Effector memory CD4-positive, alpha-beta T cell (primary cell): Measurements from ENCODE around the gene POLD2.
"Not testable (repeated sequence)": the region's sequence is repeated elsewhere in the genome, so short reads cannot be mapped to it uniquely, and the experiment has no call there.

Source experiments
- DNase-seq, 3 donors: peaks; one replicate each; pipeline ENCODE4 v3.0.0-alpha.2; 2020
- H3K27ac ChIP-seq: 2 replicates; pipeline ENCODE4 v1.7.0; 2013; ENCODE audit warnings: mild to moderate bottlenecking, low read length, moderate library complexity; ENCODE audit not compliant: insufficient read depth, poor library complexity, severe bottlenecking
- H3K27me3 ChIP-seq: replicated peaks from 2 replicates; pipeline ENCODE4 v1.7.0; 2013; ENCODE audit warnings: mild to moderate bottlenecking, low read length; ENCODE audit not compliant: insufficient read depth, control insufficient read depth, poor library complexity, severe bottlenecking
- H3K36me3 ChIP-seq: 2 replicates; pipeline ENCODE4 v1.7.0; 2013; ENCODE audit warnings: mild to moderate bottlenecking, low read length, moderate library complexity; ENCODE audit not compliant: control insufficient read depth, insufficient read depth
- H3K4me1 ChIP-seq: 2 replicates; pipeline ENCODE4 v1.7.0; 2013; ENCODE audit warnings: low read length, mild to moderate bottlenecking; ENCODE audit not compliant: control insufficient read depth, insufficient read depth, poor library complexity, severe bottlenecking
- H3K4me3 ChIP-seq: 2 replicates; pipeline ENCODE4 v1.7.0; 2013; ENCODE audit warnings: low read length, low read depth, mild to moderate bottlenecking; ENCODE audit not compliant: insufficient read depth, poor library complexity, severe bottlenecking
- H3K9me3 ChIP-seq: 2 replicates; pipeline ENCODE4 v1.7.0; 2013; ENCODE audit warnings: mild to moderate bottlenecking, low read length, moderate library complexity; ENCODE audit not compliant: control insufficient read depth

The POLD2 gene

DNA sequence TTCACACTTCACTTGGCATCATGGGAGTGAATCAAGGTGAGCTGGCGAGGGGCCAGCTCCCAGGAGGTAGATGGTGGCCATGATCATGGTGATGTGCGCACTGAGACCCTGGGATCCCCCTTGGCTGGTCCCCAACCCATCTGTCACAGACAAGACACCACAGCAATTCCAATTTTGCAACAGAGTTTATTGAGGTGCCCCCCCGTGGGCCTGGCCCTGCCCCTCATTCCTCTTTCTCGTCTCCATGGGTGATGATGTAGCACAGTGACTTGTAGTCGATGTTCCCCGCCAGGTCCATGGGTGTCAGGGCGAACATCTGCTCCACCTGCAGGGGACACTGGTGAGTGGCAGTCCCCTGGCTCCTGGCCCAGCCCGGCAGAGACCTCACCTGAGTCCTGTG is 15.3 kb upstream of the POLD2 start:
- Histone ChIP-seq H3K4me1 (no peaks in the 10 kb centered on the region), H3K36me3 (no peaks in the 10 kb centered on the region), H3K27me3 (no peaks in the 10 kb centered on the region), H3K9me3 (no peaks in the 10 kb centered on the region), H3K27ac (no peak overlapping the region), H3K4me3 (no peak overlapping the region)
- no peak for DNase-seq

DNA sequence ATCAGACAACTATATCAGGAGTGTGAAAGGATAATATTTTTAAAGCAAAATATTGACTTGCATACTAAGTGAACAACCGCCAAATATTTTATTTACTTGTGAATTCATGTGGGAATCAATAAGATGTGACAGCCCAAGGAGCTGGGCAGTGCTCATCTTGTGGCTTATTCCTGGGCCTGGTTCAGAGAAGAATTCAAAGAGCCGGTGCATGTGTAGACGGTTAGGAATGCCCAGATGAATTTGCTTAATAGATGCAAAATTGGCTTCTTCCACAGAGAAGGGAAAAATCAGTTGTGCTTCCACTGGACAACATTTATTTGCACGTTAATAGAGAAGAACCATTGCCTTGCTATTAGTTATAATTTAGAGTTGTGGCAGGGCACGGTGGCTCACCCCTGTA is 13.4 kb upstream of the POLD2 start:
- no peak overlapping the region for H3K27ac ChIP-seq
- no peaks in the 10 kb centered on the region for H3K9me3 ChIP-seq
- no peaks in the 10 kb centered on the region for H3K4me1 ChIP-seq
- H3K4me3 ChIP-seq = no peak overlapping the region
- H3K36me3 ChIP-seq = no peaks in the 10 kb centered on the region
- DNase-seq = no peak
- H3K27me3 ChIP-seq = no peaks in the 10 kb centered on the region

DNA sequence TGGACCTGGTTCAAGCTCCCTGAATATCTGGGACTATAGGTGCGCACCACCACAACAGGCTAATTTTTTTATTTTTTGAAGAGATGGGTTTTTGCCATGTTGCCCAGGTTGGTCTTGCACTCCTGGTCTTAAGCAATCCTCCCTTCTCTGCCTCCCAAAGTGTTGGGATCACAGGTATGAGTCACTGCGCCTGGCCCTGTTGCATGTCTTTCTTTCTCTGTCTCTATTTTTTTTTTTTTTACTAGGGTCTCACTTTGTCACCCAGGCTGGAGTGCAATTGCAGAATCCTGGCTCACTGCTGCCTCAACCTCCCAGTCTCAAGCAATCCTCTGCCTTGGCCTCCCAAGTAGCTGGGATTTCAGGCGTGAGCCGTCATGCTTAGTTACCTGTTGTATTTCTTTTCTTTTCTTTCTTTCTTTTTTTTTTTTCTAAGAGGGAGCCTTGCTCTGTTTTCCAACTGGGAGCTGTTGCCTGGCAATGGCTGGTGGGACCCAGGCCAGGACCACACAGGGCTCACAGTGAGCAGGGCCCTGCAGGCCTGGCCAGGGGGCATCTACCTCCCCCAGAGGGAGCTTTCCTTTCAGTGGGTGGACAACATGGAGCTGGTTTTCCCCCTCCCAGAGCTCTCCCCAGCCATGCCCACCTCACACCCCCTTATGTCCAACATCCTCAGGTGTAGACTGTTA is 11.7 kb upstream of the POLD2 start:
- no peak for DNase-seq
- Histone ChIP-seq H3K27ac (no peak overlapping the region), H3K36me3 (no peaks in the 10 kb centered on the region), H3K27me3 (no peaks in the 10 kb centered on the region), H3K4me1 (no peaks in the 10 kb centered on the region), H3K4me3 (no peak overlapping the region), H3K9me3 (no peaks in the 10 kb centered on the region)

DNA sequence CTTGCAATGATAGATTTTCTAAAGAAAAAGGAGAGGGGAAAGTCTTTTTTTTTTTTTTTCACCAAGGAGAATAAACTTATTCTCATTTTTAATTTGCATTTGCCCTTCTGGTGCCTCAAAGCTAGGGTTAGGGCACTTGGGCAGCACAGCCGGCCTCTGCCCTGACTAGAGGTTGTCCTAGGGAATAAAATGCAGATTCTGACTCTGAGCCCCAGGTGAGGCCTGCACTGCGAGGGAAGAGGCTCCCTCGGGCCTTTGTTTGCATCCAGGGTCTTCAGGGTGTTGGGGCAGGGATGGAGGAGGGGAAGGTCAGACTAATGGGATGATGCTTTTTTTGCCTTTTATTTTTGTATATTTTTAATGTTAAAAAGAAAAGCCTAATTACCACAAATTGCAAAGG is 9.9 kb upstream of the POLD2 start:
- H3K4me1 ChIP-seq = no peaks in the 10 kb centered on the region
- no peaks in the 10 kb centered on the region for H3K36me3 ChIP-seq
- no peak for DNase-seq
- no peak overlapping the region for H3K4me3 ChIP-seq
- no peaks in the 10 kb centered on the region for H3K27me3 ChIP-seq
- no peaks in the 10 kb centered on the region for H3K9me3 ChIP-seq
- no peak overlapping the region for H3K27ac ChIP-seq

DNA sequence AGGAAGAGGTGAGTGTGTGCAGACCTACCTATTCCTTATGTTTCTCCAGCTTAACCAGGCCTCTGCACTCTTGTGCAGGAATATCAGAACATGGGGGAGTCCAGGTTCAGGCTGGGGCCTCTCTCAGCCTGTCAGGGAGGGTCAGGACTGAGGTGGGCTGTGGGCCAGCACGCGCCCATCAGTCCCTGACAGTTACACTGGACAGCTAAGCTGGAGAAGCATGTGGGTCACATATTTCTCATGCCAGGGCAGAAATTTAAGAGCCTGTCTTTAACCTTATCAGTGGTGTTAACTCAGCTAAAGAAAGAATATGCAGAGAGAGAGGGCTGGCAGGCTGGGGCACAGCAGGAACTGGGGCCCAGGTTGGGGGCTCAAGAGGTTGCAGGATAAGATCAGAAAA is 8.7 kb upstream of the POLD2 start:
- Histone ChIP-seq H3K27ac (no peak overlapping the region), H3K27me3 (no peaks in the 10 kb centered on the region), H3K9me3 (no peaks in the 10 kb centered on the region), H3K4me3 (no peak overlapping the region), H3K4me1 (no peaks in the 10 kb centered on the region), H3K36me3 (no peaks in the 10 kb centered on the region)
- DNase-seq = no peak

DNA sequence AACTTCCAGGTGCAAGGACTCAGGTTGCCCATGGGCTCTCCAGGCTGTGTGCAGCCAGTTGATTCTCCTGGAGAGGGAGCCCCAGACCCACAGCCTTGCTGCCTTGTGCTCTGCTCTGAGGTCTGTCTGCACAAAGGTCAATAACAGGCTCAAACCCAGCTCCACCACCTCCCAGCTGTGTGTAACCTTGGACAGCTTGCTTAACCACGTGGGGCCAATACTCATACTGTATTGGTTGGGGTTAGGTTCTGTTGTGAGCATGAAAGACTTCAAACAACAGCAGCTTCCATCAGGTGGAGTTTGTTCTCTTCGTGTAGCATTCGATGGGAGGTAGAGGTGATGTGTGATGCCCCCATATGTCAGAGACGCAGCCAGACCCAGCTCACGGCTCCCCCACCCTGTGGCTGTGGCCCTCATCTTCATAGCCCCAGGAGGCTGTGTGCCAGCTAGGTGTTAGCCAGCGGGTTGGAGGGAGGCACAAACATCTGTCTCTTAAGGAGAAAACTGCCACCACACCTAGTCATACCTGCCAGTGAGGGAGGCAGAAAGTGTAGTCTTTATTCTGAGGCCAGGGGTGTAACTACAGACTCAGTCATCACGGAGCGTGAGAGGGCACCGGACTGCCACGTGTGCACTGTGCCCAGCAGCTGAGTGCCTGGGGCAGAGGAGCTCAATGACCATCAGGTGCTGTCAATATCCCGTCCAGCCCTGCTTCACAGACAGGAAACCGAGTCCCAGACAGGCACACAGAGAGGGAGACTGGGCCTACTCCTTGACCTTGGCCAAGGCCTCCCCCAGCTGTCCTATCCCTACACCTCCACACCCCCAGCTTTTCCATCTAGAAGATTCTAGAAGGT is 8.1 kb upstream of the POLD2 start:
- no peak for DNase-seq
- Histone ChIP-seq H3K36me3 (no peaks in the 10 kb centered on the region), H3K4me1 (no peaks in the 10 kb centered on the region), H3K27ac (no peak overlapping the region), H3K4me3 (no peak overlapping the region), H3K9me3 (no peaks in the 10 kb centered on the region), H3K27me3 (no peaks in the 10 kb centered on the region)

DNA sequence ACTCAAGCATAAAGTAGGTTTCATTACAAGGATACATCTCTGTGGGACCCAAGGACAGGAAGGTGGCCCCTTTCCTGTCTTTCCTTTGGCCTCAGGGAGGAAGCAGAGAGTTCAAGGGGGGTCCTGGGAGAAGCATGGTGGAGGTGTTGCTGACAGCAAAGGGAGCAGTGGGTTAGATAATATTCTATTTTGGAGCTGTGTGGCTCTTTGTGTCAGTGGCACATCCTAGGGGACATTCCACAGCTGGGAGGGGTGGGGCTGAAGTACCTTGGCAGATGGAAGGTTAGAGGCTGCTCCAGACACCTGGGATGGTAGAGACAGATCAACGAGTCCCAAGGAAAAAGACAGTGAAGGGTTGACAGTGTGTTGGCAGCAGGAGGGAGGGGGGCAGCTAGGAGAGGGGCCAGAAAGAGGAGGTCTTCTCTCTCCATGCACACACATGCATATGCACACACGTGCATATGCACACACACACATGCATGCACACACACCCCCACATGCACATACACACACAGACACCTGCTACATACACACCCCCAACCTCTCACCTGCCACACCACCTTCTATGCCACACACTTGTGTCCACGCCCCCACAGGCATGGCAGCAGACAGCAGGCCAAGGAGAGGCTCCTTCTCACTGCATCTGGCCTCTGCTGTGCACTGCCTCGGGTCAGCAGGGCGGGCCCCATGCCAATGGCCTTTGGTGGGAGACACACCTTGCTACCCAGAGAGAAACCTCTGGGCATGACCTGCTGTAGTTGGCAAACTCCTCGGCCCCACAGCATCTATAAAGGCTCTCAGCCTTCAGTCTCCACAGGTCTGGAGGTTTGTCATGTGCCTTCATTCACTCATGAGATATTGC is 5.6 kb upstream of the POLD2 start:
- no peaks in the 10 kb centered on the region for H3K36me3 ChIP-seq
- H3K9me3 ChIP-seq = no peaks in the 10 kb centered on the region
- DNase-seq = no peak
- no peak overlapping the region for H3K4me3 ChIP-seq
- peaks cover 3% of the 10 kb centered on the region for H3K4me1 ChIP-seq
- H3K27ac ChIP-seq = no peak overlapping the region
- no peaks in the 10 kb centered on the region for H3K27me3 ChIP-seq

DNA sequence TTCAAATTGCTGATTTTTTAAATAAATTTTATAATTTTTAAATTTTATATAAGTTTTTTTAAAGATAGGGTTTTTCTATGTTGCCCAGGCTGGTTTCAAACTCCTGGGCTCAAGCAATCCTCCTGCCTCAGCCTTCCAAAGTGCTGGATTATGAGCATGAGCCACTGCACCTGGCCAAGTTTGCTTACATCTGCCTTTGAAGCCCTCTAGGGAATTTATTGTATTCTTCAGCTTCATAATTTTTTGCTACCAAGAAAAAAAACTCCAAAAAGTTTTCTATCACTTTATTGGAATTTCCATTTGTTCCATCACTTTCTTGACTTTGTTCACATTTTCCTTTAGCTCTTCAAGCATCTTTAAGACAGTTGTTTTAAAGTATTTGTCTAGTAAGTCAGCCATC is 3.8 kb upstream of the POLD2 start:
- H3K36me3 ChIP-seq = no peaks in the 10 kb centered on the region
- H3K9me3 ChIP-seq = no peaks in the 10 kb centered on the region
- H3K4me1 ChIP-seq = peaks cover 5% of the 10 kb centered on the region

DNA sequence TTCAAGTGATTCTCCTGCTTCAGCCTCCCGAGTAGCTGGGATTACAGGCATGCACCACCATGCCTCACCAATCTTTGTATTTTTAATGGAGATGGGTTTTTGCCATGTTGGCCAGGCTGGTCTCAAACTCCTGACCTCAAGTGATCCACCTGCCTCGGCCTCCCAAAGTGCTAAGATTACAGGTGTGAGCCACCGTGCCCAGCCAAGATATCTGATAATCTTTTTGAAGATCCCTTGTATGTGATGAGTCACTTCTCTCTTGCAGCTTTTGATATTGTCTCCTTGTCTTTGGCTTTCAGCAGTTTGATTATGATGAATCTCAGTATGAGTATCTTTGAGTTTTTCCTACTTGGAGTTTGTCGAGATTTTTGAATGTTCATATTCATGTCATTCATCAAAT is 3.2 kb upstream of the POLD2 start:
- H3K9me3 ChIP-seq, H3K4me1 ChIP-seq, DNase-seq, H3K27me3 ChIP-seq, H3K36me3 ChIP-seq, H3K27ac ChIP-seq, H3K4me3 ChIP-seq: not testable (repeated sequence)

More for the DNA sequence above, 3.8 kb upstream of the POLD2 start:
- Histone ChIP-seq H3K4me3 (no peak overlapping the region), H3K27me3 (no peaks in the 10 kb centered on the region), H3K27ac (no peak overlapping the region)
- DNase-seq = no peak

DNA sequence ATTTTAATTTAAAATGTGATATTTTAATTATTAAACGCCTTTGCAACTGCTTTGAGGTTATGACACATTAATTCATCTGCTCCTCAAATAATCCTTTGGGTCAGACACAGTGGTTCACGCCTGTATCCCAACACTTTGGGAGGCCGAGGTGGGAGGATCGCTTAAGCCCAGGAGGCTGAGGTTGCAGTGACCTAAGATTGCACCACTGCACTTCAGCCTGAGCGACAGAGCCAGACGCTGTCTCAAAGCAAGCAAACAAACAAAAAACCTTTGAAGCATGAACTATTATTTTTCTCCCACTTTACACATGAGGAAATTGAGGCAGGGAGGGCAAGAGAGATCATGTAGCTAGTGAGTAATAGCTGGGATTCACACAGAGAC is 1.5 kb upstream of the POLD2 start:
- Histone ChIP-seq H3K9me3 (no peaks in the 10 kb centered on the region), H3K27ac (no peak overlapping the region), H3K4me3 (no peak overlapping the region), H3K36me3 (peaks cover 6% of the 10 kb centered on the region), H3K4me1 (peaks cover 5% of the 10 kb centered on the region), H3K27me3 (no peaks in the 10 kb centered on the region)
- no peak for DNase-seq
